H9 (cell line): ENCODE data around the gene FHIT. TPM values are rescaled to one million over a fixed set of nuclear protein-coding genes. Genes with fewer than 3 reads are reported as not detected.

Source experiments
- DNase-seq: peaks from one replicate; pipeline ENCODE4 v3.0.0-alpha.2; 2017
- H2AFZ ChIP-seq: one replicate; pipeline ENCODE4 v1.6.1; 2013; ENCODE audit warnings: mild to moderate bottlenecking, low read length, control low read depth, moderate library complexity
- H2AK5ac ChIP-seq: 2 replicates; pipeline ENCODE4 v1.6.1; 2013; ENCODE audit warnings: low read length, control low read depth, mixed read lengths; ENCODE audit not compliant: insufficient read length
- H2BK120ac ChIP-seq: one replicate; pipeline ENCODE4 v1.6.1; 2013; ENCODE audit warnings: low read depth, mild to moderate bottlenecking, low read length, control low read depth, inconsistent platforms; ENCODE audit not compliant: poor library complexity, severe bottlenecking
- H2BK12ac ChIP-seq: 2 replicates; pipeline ENCODE4 v1.6.1; 2013; ENCODE audit warnings: low read length, control low read depth, mixed read lengths, low read depth; ENCODE audit not compliant: insufficient read length
- H2BK15ac ChIP-seq: 2 replicates; pipeline ENCODE4 v1.6.1; 2013; ENCODE audit warnings: low read depth, low read length, control low read depth
- H2BK20ac ChIP-seq: one replicate; pipeline ENCODE4 v1.6.1; 2013; ENCODE audit warnings: low read depth, mild to moderate bottlenecking, low read length, control low read depth, inconsistent platforms; ENCODE audit not compliant: poor library complexity, severe bottlenecking
- H2BK5ac ChIP-seq: 2 replicates; pipeline ENCODE4 v1.6.1; 2013; ENCODE audit warnings: low read length, control low read depth, mixed read lengths; ENCODE audit not compliant: insufficient read length
- H3K14ac ChIP-seq: 2 replicates; pipeline ENCODE4 v1.6.1; 2013; ENCODE audit warnings: low read length, control low read depth; ENCODE audit not compliant: insufficient read depth
- H3K18ac ChIP-seq: 2 replicates; pipeline ENCODE4 v1.6.1; 2013; ENCODE audit warnings: low read depth, mild to moderate bottlenecking, mixed read lengths, low read length, control low read depth; ENCODE audit not compliant: insufficient read length
- H3K23ac ChIP-seq: 2 replicates; pipeline ENCODE4 v1.6.1; 2013; ENCODE audit warnings: low read length, control low read depth, mixed read lengths, low read depth; ENCODE audit not compliant: insufficient read length
- H3K23me2 ChIP-seq: 2 replicates; pipeline ENCODE4 v1.6.1; 2013; ENCODE audit warnings: low read depth, mild to moderate bottlenecking, mixed read lengths, low read length, control low read depth; ENCODE audit not compliant: insufficient read length, poor library complexity, severe bottlenecking
- H3K27ac ChIP-seq: 2 replicates; pipeline ENCODE4 v1.5.1; 2013; ENCODE audit warnings: low read length, control low read depth, mixed read lengths, low read depth; ENCODE audit not compliant: insufficient read length
- H3K27me3 ChIP-seq: 2 replicates; pipeline ENCODE4 v1.6.1; 2013; ENCODE audit warnings: low read length, control low read depth, inconsistent platforms; ENCODE audit not compliant: insufficient read depth
- H3K4ac ChIP-seq: 2 replicates; pipeline ENCODE4 v1.6.1; 2013; ENCODE audit warnings: low read depth, mild to moderate bottlenecking, control low read depth, inconsistent platforms, low read length, moderate library complexity
- H3K4me1 ChIP-seq: 2 replicates; pipeline ENCODE4 v1.6.1; 2013; ENCODE audit warnings: low read length, control low read depth, inconsistent platforms; ENCODE audit not compliant: insufficient read depth
- H3K4me2 ChIP-seq: 2 replicates; pipeline ENCODE4 v1.6.1; 2013; ENCODE audit warnings: low read length, control low read depth, mixed read lengths; ENCODE audit not compliant: insufficient read length, insufficient read depth
- H3K56ac ChIP-seq: 2 replicates; pipeline ENCODE4 v1.6.1; 2013; ENCODE audit warnings: low read depth, mild to moderate bottlenecking, mixed read lengths, low read length, control low read depth; ENCODE audit not compliant: insufficient read length
- H3K79me1 ChIP-seq: 2 replicates; pipeline ENCODE4 v1.6.1; 2013; ENCODE audit warnings: low read depth, mild to moderate bottlenecking, moderate library complexity, low read length, control low read depth, inconsistent platforms; ENCODE audit not compliant: insufficient read depth, poor library complexity, severe bottlenecking
- H3K79me2 ChIP-seq: 2 replicates; pipeline ENCODE4 v1.6.1; 2013; ENCODE audit warnings: low read length, control low read depth, inconsistent platforms; ENCODE audit not compliant: insufficient read depth
- H3K9ac ChIP-seq: 2 replicates; pipeline ENCODE4 v1.6.1; 2013; ENCODE audit warnings: low read length, control low read depth, mixed read lengths; ENCODE audit not compliant: insufficient read length; ENCODE audit errors: extremely low read depth
- H3K9me3 ChIP-seq: one replicate; pipeline ENCODE4 v1.6.1; 2013; ENCODE audit warnings: low read depth, low read length, inconsistent platforms; ENCODE audit not compliant: control insufficient read depth
- H3T11ph ChIP-seq: one replicate; pipeline ENCODE4 v1.6.1; 2013; ENCODE audit warnings: mild to moderate bottlenecking, low read length, control low read depth, inconsistent platforms
- H4K20me1 ChIP-seq: one replicate; pipeline ENCODE4 v1.6.1; 2013; ENCODE audit not compliant: control insufficient read depth, insufficient read length, insufficient read depth
- H4K5ac ChIP-seq: 2 replicates; pipeline ENCODE4 v1.6.1; 2013; ENCODE audit warnings: low read depth, mild to moderate bottlenecking, mixed read lengths, low read length, control low read depth; ENCODE audit not compliant: insufficient read length
- H4K8ac ChIP-seq: replicated peaks from 2 replicates; pipeline ENCODE4 v1.6.1; 2013; ENCODE audit warnings: low read length, control low read depth, mixed read lengths, low read depth; ENCODE audit not compliant: insufficient read length
- H4K91ac ChIP-seq: 2 replicates; pipeline ENCODE4 v1.6.1; 2013; ENCODE audit warnings: low read depth, mild to moderate bottlenecking, moderate library complexity, mixed read lengths, low read length, control low read depth; ENCODE audit not compliant: insufficient read length
- H3K27ac Mint-ChIP-seq, 3 experiments: 2 replicates in 2 of 3; 3 replicates in 1 of 3; pipeline ENCODE4 v1.8.0; 2020 to 2021; ENCODE audit warnings: mixed read lengths in 3 of 3, mild to moderate bottlenecking in 1 of 3, moderate library complexity in 1 of 3
- H3K27me3 Mint-ChIP-seq: 2 replicates; pipeline ENCODE4 v1.8.0; 2021; ENCODE audit warnings: low read depth, mild to moderate bottlenecking, moderate library complexity, mixed read lengths
- H3K36me3 Mint-ChIP-seq, 3 experiments: 2 replicates in 2 of 3; 3 replicates in 1 of 3; pipeline ENCODE4 v1.8.0; 2020 to 2021; ENCODE audit warnings: low read depth in 3 of 3, mixed read lengths in 3 of 3; ENCODE audit not compliant: insufficient read depth in 1 of 3
- H3K4me1 Mint-ChIP-seq, 2 experiments: 2 replicates each; pipeline ENCODE4 v1.8.0; 2020; ENCODE audit warnings: mixed read lengths in 2 of 2
- H3K4me3 Mint-ChIP-seq, 2 experiments: 2 replicates in 1 of 2; 3 replicates in 1 of 2; pipeline ENCODE4 v1.8.0; 2020 to 2021; ENCODE audit warnings: mild to moderate bottlenecking in 2 of 2, mixed read lengths in 2 of 2, moderate library complexity in 1 of 2
- H3K9me3 Mint-ChIP-seq, 2 experiments: 2 replicates in 1 of 2; 3 replicates in 1 of 2; pipeline ENCODE4 v1.8.0; 2020; ENCODE audit warnings: mild to moderate bottlenecking in 2 of 2, mixed read lengths in 2 of 2, moderate library complexity in 1 of 2
- CTCF ChIP-seq: fragments of 200-600 bp; sonication (generic); conservative IDR thresholded peaks from 3 replicates; pipeline ENCODE4 v1.8.0; 2021; ENCODE audit warnings: antibody characterized with exemption, mild to moderate bottlenecking
- WGBS: extraction: QIAGEN DNeasy Blood & Tissue Kit; methylation state at CpG from one replicate; pipeline ENCODE4 v1.1.7; 2013; ENCODE audit warnings: missing lambda C conversion rate, low lambda C conversion rate, mixed read lengths; ENCODE audit not compliant: insufficient read length; ENCODE audit errors: extremely low coverage; 5-methylcytosine and 5-hydroxymethylcytosine counted together
- total RNA-seq: library from RNA; stranded (reverse); gene quantifications from 2 replicates; pipeline ENCODE4 v1.2.1, GENCODE V29; 2021

The FHIT gene
- total RNA-seq, 1 experiment from 2014 or later: 3.0 TPM

GRCh38 chr3:59783468-59783988 lies 1467.7 kb downstream of the FHIT start:
- no peak overlapping the region for H3K14ac ChIP-seq
- no peak overlapping the region for H2BK120ac ChIP-seq

More at GRCh38 chr3:59783468-59783988, 1467.7 kb downstream of the FHIT start:
- no peaks in the 10 kb centered on the region; the same call in 1 of the 2 replicates for H3K27me3 Mint-ChIP-seq
- Histone ChIP-seq H3K18ac (no peak overlapping the region), H4K20me1 (no peaks in the 10 kb centered on the region), H3K79me2 (no peaks in the 10 kb centered on the region), H2AFZ (no peak overlapping the region), H2BK5ac (no peak overlapping the region), H3K27me3 (no peaks in the 10 kb centered on the region), H3K4me2 (no peak overlapping the region), H3K4ac (no peak overlapping the region), H3K27ac (no peak overlapping the region), H3K23ac (no peak overlapping the region), H3K56ac (no peak overlapping the region), H2BK15ac (no peak overlapping the region), H3K79me1 (no peaks in the 10 kb centered on the region), H3K9ac (no peak overlapping the region), H3K23me2 (no peaks in the 10 kb centered on the region), H2BK20ac (no peak overlapping the region), H3K9me3 (no peaks in the 10 kb centered on the region), H2AK5ac (no peak overlapping the region), H4K91ac (no peak overlapping the region), H3K4me1 (peaks cover 3% of the 10 kb centered on the region; the same call in 1 of the 2 replicates), H3T11ph (no peak overlapping the region), H2BK12ac (no peak overlapping the region), H4K5ac (no peak overlapping the region), H4K8ac (no peak overlapping the region)
- WGBS: no CpG with 5 or more reads among the region's 3 CpGs
- DNase-seq: no peak
- H3K4me3 Mint-ChIP-seq: no peak overlapping the region
- H3K9me3 Mint-ChIP-seq: peaks cover 0 to 3% of the 10 kb centered on the region in 2 experiments; a peak in 2 of 5 replicates
- TF ChIP-seq CTCF: no peak
- peaks cover 12 to 13% of the 10 kb centered on the region in 2 experiments for H3K4me1 Mint-ChIP-seq
- H3K27ac Mint-ChIP-seq: no peak overlapping the region; a peak in 1 of 7 replicates
- H3K36me3 Mint-ChIP-seq: peaks cover 0 to 3% (median 0%) of the 10 kb centered on the region in 3 experiments; a peak in 2 of 7 replicates
